Muscle layer of colon (tissue), 2 donors: Measurements from ENCODE around the gene POLE4.

Source experiments
- H3K27ac ChIP-seq: one replicate; pipeline ENCODE4 v1.7.0; 2013; ENCODE audit warnings: low read depth, mild to moderate bottlenecking, low read length, moderate library complexity
- H3K27me3 ChIP-seq, 2 donors: one replicate each; pipeline ENCODE4 v1.7.0; 2013; ENCODE audit warnings: low read length in 2 of 2, mild to moderate bottlenecking in 2 of 2; ENCODE audit not compliant: insufficient read depth in 2 of 2, control insufficient read depth in 1 of 2
- H3K36me3 ChIP-seq: one replicate; pipeline ENCODE4 v1.7.0; 2013; ENCODE audit warnings: mild to moderate bottlenecking, low read length; ENCODE audit not compliant: insufficient read depth
- H3K4me1 ChIP-seq: one replicate; pipeline ENCODE4 v1.7.0; 2013; ENCODE audit warnings: mild to moderate bottlenecking, low read length; ENCODE audit not compliant: insufficient read depth
- H3K4me3 ChIP-seq, 2 donors: one replicate each; pipeline ENCODE4 v1.7.0; 2013; ENCODE audit warnings: low read length in 2 of 2, low read depth in 1 of 2, mild to moderate bottlenecking in 1 of 2, moderate library complexity in 1 of 2
- H3K9ac ChIP-seq: one replicate; pipeline ENCODE4 v1.7.0; 2013; ENCODE audit warnings: low read length
- H3K9me3 ChIP-seq: one replicate; pipeline ENCODE4 v1.7.0; 2013; ENCODE audit warnings: mild to moderate bottlenecking, low read length
- donor health status: abdominal sarcoma.
- donor health status: Adenocarcinoma of cecum.

Gene POLE4

GRCh38 chr2:74944987-74945787 is 13.3 kb upstream of the POLE4 start:
- no peaks in the 10 kb centered on the region for H3K27me3 ChIP-seq
- no peaks in the 10 kb centered on the region for H3K36me3 ChIP-seq
- H3K4me1 ChIP-seq: no peaks in the 10 kb centered on the region
- H3K9me3 ChIP-seq: no peaks in the 10 kb centered on the region
- H3K9ac ChIP-seq: no peak overlapping the region
- H3K4me3 ChIP-seq: no peak overlapping the region
- no peak overlapping the region for H3K27ac ChIP-seq

- no peak overlapping the region for H3K4me3 ChIP-seq
- no peak overlapping the region for H3K9ac ChIP-seq
- no peak overlapping the region for H3K27ac ChIP-seq
- no peaks in the 10 kb centered on the region for H3K4me1 ChIP-seq
- no peaks in the 10 kb centered on the region for H3K27me3 ChIP-seq
- no peaks in the 10 kb centered on the region for H3K36me3 ChIP-seq
- H3K9me3 ChIP-seq: no peaks in the 10 kb centered on the region
These were observed 12.6 kb upstream of the POLE4 start for GRCh38 chr2:74945788-74946331.

DNA sequence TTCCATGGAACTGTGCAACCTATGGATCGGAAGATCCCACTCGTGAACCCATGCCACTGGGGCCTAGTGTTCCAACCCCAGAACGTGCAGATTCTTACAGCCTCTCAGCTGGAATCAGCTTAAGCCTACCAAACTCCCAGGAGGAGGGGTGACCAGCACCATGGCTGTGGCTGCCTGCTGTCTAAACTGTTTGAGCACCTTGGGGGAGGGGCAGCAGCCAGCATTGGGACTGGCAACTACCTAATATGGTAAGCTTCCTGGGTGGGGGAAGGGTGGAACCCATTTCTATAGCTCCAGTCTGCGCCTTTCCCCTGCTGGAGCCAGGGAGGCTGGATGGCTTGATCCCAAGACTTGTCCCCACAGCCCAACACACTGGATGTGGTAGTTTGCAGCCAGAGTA is 10.7 kb upstream of the POLE4 start:
- Histone ChIP-seq H3K9ac (no peak overlapping the region), H3K36me3 (no peaks in the 10 kb centered on the region), H3K4me3 (no peak overlapping the region), H3K4me1 (no peaks in the 10 kb centered on the region), H3K27me3 (no peaks in the 10 kb centered on the region), H3K9me3 (no peaks in the 10 kb centered on the region), H3K27ac (no peak overlapping the region)

DNA sequence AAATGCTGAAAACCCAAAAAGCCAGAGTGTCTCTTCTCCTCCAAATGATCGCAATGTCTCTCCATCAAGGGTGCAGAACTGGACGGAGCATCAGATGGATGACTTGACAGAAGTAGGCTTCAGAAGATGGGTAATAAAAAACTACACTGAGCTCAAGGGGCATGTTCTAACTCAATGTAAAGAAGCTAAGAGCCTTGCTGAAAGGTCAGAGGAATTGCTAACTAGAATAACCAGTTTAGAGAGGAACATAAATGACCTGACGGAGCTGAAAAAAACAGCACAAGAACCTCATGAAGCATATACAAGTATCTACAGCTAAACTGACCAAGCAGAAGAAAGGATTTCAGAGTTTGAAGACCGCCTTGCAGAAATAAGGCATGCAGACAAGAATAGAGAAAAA is 9.7 kb upstream of the POLE4 start:
- H3K9me3 ChIP-seq: no peaks in the 10 kb centered on the region
- no peak overlapping the region for H3K9ac ChIP-seq
- H3K36me3 ChIP-seq: no peaks in the 10 kb centered on the region

GRCh38 chr2:74951211-74951754 is 7.2 kb upstream of the POLE4 start:
- H3K9me3 ChIP-seq: no peaks in the 10 kb centered on the region

More for the DNA sequence above, 9.7 kb upstream of the POLE4 start:
- Histone ChIP-seq H3K27me3 (no peaks in the 10 kb centered on the region), H3K27ac (no peak overlapping the region), H3K4me1 (no peaks in the 10 kb centered on the region), H3K4me3 (no peak overlapping the region)

DNA sequence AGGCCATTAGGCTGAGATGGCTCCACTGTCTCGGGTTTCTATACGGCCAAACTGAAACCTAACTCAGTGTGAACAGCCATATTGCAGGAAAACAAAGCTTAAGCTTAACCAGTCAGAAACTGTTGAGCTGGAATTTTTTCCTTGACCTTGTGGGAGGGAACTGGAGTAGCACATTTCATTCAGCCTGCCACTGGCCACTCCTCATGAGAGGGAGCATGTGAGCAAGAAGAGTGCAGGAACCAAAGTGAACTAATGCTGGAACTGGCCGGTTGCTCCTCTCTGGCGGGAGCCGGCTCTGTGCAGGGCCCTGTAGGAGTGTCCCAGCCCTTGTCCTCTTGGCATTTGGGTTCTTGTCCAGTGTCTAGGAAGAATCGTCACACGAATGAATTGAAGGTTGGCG is 5.9 kb upstream of the POLE4 start:
- Histone ChIP-seq H3K27ac (no peak overlapping the region), H3K4me1 (no peaks in the 10 kb centered on the region), H3K36me3 (no peaks in the 10 kb centered on the region), H3K9ac (no peak overlapping the region), H3K9me3 (no peaks in the 10 kb centered on the region), H3K27me3 (no peaks in the 10 kb centered on the region), H3K4me3 (no peak overlapping the region)

More at GRCh38 chr2:74951211-74951754, 7.2 kb upstream of the POLE4 start:
- Histone ChIP-seq H3K4me3 (no peak overlapping the region), H3K36me3 (no peaks in the 10 kb centered on the region), H3K27me3 (no peaks in the 10 kb centered on the region), H3K4me1 (no peaks in the 10 kb centered on the region), H3K27ac (no peak overlapping the region), H3K9ac (no peak overlapping the region)

DNA sequence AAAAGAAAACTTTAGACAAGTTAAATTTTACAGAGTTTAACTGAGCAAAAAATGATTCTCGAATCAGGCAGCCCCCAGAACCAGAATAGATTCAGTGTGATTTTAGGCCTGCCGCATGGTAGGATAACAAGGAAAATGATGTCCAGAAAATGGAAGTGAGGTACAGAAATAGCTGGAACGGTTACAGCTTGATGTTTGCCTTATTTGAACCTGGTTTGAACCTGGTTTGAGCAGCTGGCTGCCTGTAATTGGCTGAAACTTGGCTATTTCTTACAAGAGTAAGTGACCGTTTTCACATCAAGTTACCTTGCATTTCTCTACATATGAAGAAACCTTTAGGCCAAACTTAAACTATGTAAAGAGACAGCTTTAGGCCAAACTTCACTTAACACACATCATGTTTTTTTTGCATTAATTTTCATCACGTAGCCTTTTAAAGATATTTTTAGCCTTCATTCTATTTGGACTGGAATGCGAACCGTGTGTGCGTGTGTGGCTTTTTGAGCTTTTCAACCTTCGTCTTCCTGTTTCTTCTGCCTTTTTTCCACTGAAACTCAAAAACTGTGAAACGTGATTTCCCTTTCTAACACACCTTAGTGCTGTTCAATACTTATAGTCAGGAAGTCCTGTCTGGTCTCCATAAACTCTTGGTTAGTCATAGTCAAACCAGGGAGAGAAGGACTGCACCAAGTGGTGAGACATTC is 4.5 kb upstream of the POLE4 start:
- H3K27me3 ChIP-seq: no peaks in the 10 kb centered on the region
- no peak overlapping the region for H3K9ac ChIP-seq
- no peak overlapping the region for H3K27ac ChIP-seq
- H3K4me1 ChIP-seq: peaks cover under 1% of the 10 kb centered on the region
- no peaks in the 10 kb centered on the region for H3K9me3 ChIP-seq
- no peak overlapping the region for H3K4me3 ChIP-seq
- no peaks in the 10 kb centered on the region for H3K36me3 ChIP-seq

DNA sequence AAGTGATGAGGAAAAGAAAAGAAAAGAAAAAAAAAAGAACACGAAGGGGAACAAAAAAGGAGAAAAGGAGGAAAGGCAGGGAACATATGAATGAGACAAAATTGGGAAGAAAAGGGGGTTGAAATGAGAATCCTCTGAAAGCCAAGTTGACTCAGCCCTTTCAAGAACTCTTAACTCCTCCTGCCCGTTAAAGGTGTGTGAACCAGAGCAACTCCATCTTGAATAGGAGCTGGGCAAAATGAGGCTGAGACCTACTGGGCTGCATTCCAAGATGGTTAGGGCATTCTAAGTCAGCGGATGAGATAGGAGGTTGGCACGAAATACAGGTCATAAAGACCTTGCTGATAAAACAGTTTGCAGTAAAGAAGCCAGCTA is 4.0 kb upstream of the POLE4 start:
- no peaks in the 10 kb centered on the region for H3K36me3 ChIP-seq
- no peak overlapping the region for H3K4me3 ChIP-seq
- H3K9me3 ChIP-seq: no peaks in the 10 kb centered on the region
- H3K4me1 ChIP-seq: peaks cover 6% of the 10 kb centered on the region
- no peak overlapping the region for H3K27ac ChIP-seq
- H3K27me3 ChIP-seq: no peaks in the 10 kb centered on the region
- H3K9ac ChIP-seq: no peak overlapping the region

DNA sequence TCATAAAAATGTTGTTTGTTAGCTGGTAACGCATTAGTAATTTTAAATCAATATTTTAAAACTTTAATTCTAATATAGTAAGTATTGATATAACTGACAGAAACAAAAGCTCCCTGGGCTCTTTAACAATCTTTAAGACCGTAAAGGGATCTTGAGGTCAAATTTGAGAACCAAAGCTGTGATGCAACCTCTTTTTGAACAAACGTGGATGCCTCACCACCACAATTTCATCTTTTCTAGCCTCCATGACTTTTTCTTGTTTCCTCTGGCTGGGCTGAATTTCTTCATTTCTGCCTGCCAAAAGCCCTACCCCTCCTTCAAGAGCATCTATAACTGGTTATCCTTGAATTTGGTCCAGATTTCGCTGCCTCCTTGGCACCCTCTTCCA is 563 bp upstream of the POLE4 start:
- no peaks in the 10 kb centered on the region for H3K9me3 ChIP-seq
- H3K4me3 ChIP-seq: peak overlapping the region; percentile 22 to 72
- H3K27me3 ChIP-seq: no peaks in the 10 kb centered on the region
- H3K9ac ChIP-seq: no peak overlapping the region
- H3K4me1 ChIP-seq: peaks cover 10% of the 10 kb centered on the region
- no peaks in the 10 kb centered on the region for H3K36me3 ChIP-seq
- H3K27ac ChIP-seq: peak overlapping the region; percentile 87

DNA sequence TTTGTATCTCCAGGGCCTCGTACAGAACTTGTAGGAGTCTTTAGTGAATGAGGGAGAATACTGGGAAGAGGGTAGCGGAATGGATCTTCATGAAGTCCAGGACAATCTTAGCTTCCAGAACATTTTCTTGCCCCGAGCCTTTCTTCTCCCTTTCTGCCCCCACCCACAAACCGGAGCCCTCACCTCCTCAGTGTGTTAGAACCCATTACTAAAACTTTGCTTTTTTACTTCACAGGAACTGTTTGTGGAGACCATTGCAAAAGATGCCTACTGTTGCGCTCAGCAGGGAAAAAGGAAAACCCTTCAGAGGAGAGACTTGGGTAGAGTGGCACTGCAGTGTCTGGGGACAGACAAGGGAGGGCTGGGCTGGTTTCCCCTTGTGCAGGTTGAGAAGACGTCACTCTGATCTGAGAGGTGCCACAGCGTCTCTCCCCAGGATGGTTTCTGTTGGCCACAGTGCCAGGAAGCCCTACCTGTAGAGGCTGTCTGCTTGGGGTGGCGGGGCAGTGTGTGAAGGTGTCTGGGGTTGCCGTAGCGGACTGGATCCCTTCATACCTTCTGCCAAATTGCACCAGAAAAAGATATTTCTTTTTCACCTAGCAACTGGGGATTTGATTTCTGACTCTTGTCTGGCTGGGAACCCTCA is 786 bp downstream of the POLE4 start:
- Histone ChIP-seq H3K27ac (peak overlapping the region; percentile 87), H3K36me3 (no peaks in the 10 kb centered on the region), H3K9me3 (no peaks in the 10 kb centered on the region), H3K4me1 (peaks cover 10% of the 10 kb centered on the region), H3K9ac (no peak overlapping the region), H3K27me3 (no peaks in the 10 kb centered on the region), H3K4me3 (peak overlapping the region; percentile 22 to 72)

DNA sequence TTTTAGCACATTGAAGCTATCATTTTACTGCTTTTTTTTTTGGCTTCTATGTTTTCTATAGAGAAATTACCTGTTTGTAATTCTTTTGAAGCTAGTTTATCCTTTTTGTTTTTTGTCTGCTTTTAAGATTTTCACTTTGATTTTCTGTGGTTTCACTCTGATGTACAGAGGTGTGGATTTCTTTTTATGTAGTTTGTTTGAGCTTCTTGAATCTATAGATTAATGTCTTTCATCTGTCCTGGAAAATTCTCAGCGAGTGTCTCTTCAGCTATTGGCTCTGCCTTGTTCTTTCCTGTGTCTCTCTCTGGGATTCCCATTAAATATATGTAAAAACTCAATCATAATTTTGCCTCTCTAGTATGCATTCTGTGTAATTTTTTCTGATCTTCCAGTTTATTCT is 8.4 kb downstream of the POLE4 start:
- Histone ChIP-seq H3K9ac (no peak overlapping the region), H3K27me3 (no peaks in the 10 kb centered on the region), H3K4me1 (no peaks in the 10 kb centered on the region), H3K27ac (no peak overlapping the region), H3K36me3 (peaks cover 6% of the 10 kb centered on the region), H3K9me3 (no peaks in the 10 kb centered on the region), H3K4me3 (no peak overlapping the region)
